AG09309 (cell line): ENCODE results near the gene TCERG1L.

Experiments
- DNase-seq: peaks from one replicate; pipeline ENCODE4 v3.0.0-alpha.2; 2010; ENCODE audit warnings: low read depth
- H3K4me3 ChIP-seq: 2 replicates; pipeline ENCODE4 v1.5.1; 2011; ENCODE audit warnings: mild to moderate bottlenecking, low read depth, low read length, moderate library complexity; ENCODE audit not compliant: control insufficient read depth
- TF ChIP-seq, protein P1 (sequence below): IDR thresholded peaks from 2 replicates; pipeline ENCODE4 v1.5.1; 2011; ENCODE audit warnings: mild to moderate bottlenecking, low read depth, low read length, inconsistent platforms; ENCODE audit not compliant: insufficient read depth, control insufficient read depth; ENCODE audit errors: missing control alignments

The TCERG1L gene

GRCh38 chr10:131068311-131068710, 243.2 kb downstream of the TCERG1L start:
- DNase-seq: no peak
- TF ChIP-seq, protein P1, sequence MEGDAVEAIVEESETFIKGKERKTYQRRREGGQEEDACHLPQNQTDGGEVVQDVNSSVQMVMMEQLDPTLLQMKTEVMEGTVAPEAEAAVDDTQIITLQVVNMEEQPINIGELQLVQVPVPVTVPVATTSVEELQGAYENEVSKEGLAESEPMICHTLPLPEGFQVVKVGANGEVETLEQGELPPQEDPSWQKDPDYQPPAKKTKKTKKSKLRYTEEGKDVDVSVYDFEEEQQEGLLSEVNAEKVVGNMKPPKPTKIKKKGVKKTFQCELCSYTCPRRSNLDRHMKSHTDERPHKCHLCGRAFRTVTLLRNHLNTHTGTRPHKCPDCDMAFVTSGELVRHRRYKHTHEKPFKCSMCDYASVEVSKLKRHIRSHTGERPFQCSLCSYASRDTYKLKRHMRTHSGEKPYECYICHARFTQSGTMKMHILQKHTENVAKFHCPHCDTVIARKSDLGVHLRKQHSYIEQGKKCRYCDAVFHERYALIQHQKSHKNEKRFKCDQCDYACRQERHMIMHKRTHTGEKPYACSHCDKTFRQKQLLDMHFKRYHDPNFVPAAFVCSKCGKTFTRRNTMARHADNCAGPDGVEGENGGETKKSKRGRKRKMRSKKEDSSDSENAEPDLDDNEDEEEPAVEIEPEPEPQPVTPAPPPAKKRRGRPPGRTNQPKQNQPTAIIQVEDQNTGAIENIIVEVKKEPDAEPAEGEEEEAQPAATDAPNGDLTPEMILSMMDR: no peak
- no peak overlapping the region for H3K4me3 ChIP-seq

DNA sequence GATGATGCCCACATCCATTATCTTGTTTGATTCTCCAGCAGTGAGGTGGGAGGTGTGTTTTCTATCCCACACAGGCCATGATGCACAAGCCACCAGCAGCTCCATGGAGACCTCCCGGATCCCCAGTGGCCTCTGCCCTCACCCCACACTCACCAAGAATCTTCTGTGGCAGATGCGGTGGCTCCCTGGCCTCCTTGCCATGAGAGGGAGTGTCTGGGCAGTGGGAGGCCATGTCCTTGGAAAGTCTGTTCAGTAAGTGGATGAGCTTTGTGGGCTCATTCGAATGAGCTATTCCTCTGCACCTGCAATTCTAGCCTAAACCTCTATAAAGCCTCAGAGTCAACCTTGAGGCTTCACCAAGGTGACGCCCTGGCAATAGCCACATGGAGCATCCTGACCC, 243.8 kb downstream of the TCERG1L start:
- TF ChIP-seq, protein P1: no peak
- DNase-seq: no peak
- H3K4me3 ChIP-seq: no peak overlapping the region

GRCh38 chr10:131065673-131066305, 245.7 kb downstream of the TCERG1L start:
- DNase-seq: no peak
- H3K4me3 ChIP-seq: no peak overlapping the region
- TF ChIP-seq, protein P1: no peak

GRCh38 chr10:131063311-131063710, 248.2 kb downstream of the TCERG1L start:
- DNase-seq: no peak
- no peak overlapping the region for H3K4me3 ChIP-seq
- TF ChIP-seq, protein P1: no peak

GRCh38 chr10:131062621-131063260, 248.8 kb downstream of the TCERG1L start:
- TF ChIP-seq, protein P1: no peak
- no peak overlapping the region for H3K4me3 ChIP-seq
- no peak for DNase-seq

DNA sequence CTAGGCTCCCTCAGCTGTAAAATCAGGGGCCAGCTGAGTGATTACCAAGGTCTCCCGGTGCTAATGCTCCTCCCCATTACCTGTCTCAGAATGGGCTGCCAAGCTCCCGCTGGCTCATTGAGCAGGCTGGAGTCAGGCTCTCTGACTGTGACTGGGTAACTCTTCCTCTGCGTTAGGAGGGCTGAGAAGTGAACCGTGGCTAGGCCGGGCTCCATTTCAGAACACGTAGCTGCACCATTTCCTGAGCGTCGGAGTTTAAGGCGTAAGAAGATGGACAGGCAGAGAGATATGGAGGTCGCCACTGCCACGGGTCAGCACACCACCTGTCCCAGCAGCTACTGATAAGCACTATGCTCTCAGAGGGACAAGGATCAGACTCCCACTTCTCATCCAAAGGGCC, 250.3 kb downstream of the TCERG1L start:
- TF ChIP-seq, protein P1: no peak
- H3K4me3 ChIP-seq: no peak overlapping the region
- no peak for DNase-seq
